ENCODE results near the gene KLHL6.
"Not testable (repeated sequence)": the region's sequence is repeated elsewhere in the genome, so short reads cannot be mapped to it uniquely, and the experiment has no call there.

The KLHL6 gene

GRCh38 chr3:183448369-183449128 is 107.0 kb downstream of the KLHL6 start:
- DNase-seq (ENCODE audit: low spot score) (no peak), FAIRE-seq (no peak)

GRCh38 chr3:183447206-183448001 is 108.1 kb downstream of the KLHL6 start:
- peak; percentile 92 for FAIRE-seq
- DNase-seq (ENCODE audit: low spot score) = peak; percentile 92

GRCh38 chr3:183446838-183447205 is 108.7 kb downstream of the KLHL6 start:
- no peak for FAIRE-seq

DNA sequence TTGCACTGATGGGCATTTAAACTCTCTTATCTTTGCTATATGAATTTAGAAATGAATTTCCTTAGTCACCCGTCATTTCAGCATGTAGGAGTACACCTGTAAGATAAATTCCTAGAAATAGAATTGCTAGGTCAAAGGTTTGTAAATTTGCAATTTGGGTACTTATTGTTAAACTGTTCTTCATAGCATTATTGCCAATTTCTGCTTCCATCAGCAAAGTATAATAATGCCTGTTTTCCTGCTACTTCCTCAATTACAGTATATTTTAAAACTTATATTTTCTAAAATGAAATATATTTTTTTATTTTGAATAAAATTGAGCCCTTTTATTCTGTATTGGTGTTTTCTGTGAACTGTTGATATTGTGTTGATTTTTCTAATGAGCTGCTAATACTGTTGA is 110.8 kb downstream of the KLHL6 start:
- no peak for FAIRE-seq
- DNase-seq (ENCODE audit: low spot score) = no peak

More at GRCh38 chr3:183446838-183447205, 108.7 kb downstream of the KLHL6 start:
- no peak for DNase-seq (ENCODE audit: low spot score)

- DNase-seq (ENCODE audit: low spot score) = no peak
These were observed 111.8 kb downstream of the KLHL6 start for GRCh38 chr3:183443395-183444385.

GRCh38 chr3:183442994-183443393 is 112.5 kb downstream of the KLHL6 start:
- FAIRE-seq = no peak
- DNase-seq (ENCODE audit: low spot score) = no peak

More at GRCh38 chr3:183443395-183444385, 111.8 kb downstream of the KLHL6 start:
- FAIRE-seq = peak; percentile 13

GRCh38 chr3:183440521-183440920 is 115.0 kb downstream of the KLHL6 start:
- DNase-seq (ENCODE audit: low spot score); FAIRE-seq: not testable (repeated sequence)

GRCh38 chr3:183439515-183439914 is 116.0 kb downstream of the KLHL6 start:
- no peak for FAIRE-seq
- no peak for DNase-seq (ENCODE audit: low spot score)

- no peak for DNase-seq (ENCODE audit: low spot score)
- FAIRE-seq = no peak
These were observed 116.8 kb downstream of the KLHL6 start for GRCh38 chr3:183438735-183439134.

DNA sequence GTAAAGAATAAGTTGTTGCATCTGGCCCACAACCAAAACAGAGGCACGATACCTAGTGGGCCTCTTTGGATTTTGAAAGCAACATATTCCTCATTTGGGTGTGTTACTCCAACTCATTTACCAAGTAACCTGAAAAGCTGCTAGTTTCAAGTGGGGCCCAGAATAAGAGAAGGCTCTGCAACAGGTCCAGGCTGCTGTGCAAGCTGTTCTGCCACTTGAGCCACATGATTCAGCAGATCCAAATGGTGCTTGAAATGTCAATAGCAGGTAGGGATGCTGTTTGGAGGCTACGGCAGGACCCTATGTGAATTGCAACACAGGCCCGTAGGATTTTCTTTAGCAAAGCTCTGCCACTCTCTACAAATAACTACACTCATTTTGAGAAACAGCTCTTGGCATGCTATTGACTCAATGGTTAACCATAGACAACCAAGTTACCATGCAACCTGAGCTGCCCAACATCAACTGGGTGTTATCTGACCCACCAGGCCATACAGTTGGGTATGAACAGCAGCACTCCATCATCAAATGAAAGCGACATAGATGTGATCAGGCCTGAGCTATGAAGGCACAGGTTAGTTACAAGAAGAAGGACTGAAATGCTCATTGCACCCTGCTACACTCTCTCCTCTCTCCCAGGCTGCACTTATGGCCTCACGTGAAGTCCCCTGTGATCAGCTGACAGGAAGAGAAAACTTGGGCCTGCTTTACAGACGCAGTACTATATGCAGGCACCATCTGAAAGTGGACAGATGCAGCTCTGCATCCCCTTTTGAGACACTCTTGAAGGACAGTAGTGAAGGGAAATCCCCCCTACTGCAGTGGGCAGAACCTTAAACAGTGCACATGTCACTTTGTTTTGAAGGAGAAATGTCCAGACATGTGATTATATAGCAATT is 117.6 kb downstream of the KLHL6 start:
- FAIRE-seq (no peak), DNase-seq (ENCODE audit: low spot score) (no peak)

All from urothelium cell line (cell line).